ENCODE data around the gene CCN6. TPM values are rescaled to one million over a fixed set of nuclear protein-coding genes. Genes with fewer than 3 reads are reported as not detected.
A peak's percentile ranks its signal among the peaks of the same experiment; 100 is the strongest.

Gene CCN6
- total RNA-seq, 1 donor from 2014 or later = not detected

DNA sequence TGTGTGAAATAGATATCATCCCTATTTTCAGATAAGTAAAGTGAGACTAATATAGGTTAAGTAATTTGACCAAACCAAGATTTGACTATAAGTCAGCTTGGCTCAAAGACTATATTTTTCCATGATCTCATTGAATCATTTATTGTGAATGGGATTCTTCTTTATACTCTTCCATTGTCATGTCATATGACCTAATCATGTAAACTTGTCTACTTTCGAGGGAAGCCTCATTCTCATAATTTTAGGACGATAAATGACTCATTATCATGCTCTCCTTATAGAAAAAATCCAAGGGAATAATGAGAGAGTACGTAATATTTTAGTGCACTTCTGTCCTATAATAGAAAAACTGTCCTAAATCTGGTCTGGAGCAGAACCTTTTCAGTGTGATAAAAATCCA, 40.9 kb upstream of the CCN6 start:
- Mint-ChIP-seq H3K4me1 (peaks cover 9% of the 10 kb centered on the region), H3K27ac (no peak overlapping the region), H3K4me3 (no peak overlapping the region), H3K36me3 (no peaks in the 10 kb centered on the region), H3K27me3 (ENCODE audit: insufficient read depth, low read depth) (peaks cover 2% of the 10 kb centered on the region), H3K9me3 (no peaks in the 10 kb centered on the region)
- H3K4me1 ChIP-seq = no peaks in the 10 kb centered on the region
- H3K27ac ChIP-seq = no peak overlapping the region
- DNase-seq (ENCODE audit: low spot score) = no peak
- no peaks in the 10 kb centered on the region for H4K20me1 ChIP-seq (ENCODE audit: low read depth)
- no peak overlapping the region for H3K9ac ChIP-seq
- H3K27me3 ChIP-seq = no peaks in the 10 kb centered on the region
- no peaks in the 10 kb centered on the region for H3K36me3 ChIP-seq
- no peaks in the 10 kb centered on the region for H3K79me2 ChIP-seq (ENCODE audit: low read depth)
- H2AFZ ChIP-seq (replicated peaks) = no peak overlapping the region
- TF ChIP-seq EZH2 (IDR thresholded peaks at IDR 0.05) (no peak), EZH2phosphoT487 (IDR thresholded peaks at IDR 0.05) (no peak)
- TF ChIP-seq, protein P1, sequence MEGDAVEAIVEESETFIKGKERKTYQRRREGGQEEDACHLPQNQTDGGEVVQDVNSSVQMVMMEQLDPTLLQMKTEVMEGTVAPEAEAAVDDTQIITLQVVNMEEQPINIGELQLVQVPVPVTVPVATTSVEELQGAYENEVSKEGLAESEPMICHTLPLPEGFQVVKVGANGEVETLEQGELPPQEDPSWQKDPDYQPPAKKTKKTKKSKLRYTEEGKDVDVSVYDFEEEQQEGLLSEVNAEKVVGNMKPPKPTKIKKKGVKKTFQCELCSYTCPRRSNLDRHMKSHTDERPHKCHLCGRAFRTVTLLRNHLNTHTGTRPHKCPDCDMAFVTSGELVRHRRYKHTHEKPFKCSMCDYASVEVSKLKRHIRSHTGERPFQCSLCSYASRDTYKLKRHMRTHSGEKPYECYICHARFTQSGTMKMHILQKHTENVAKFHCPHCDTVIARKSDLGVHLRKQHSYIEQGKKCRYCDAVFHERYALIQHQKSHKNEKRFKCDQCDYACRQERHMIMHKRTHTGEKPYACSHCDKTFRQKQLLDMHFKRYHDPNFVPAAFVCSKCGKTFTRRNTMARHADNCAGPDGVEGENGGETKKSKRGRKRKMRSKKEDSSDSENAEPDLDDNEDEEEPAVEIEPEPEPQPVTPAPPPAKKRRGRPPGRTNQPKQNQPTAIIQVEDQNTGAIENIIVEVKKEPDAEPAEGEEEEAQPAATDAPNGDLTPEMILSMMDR (IDR thresholded peaks at IDR 0.05) = no peak
- H3K4me3 ChIP-seq = no peak overlapping the region
- no peaks in the 10 kb centered on the region for H3K9me3 ChIP-seq (ENCODE audit: low read depth)
- no peak overlapping the region for H3K4me2 ChIP-seq
- H3F3A ChIP-seq (ENCODE audit: low read depth) = no peaks in the 10 kb centered on the region

DNA sequence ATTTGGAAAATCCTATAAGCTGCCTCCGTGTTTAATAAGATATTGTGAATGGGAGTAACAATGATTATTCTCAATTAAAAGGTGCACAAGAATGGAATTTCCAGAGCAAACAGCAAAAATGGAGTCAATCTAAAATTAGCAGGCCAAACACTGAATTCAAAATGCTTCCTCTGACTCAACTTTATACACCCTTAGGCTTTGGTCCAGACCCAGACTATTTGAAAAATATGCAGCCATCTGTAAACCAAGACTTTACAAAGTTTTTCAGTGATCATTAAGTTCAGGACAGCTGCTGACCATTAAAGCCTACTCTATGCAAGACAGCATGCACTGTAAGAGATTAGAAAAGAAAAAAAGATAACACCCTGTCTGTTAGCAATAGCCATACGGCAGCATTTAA, 39.4 kb upstream of the CCN6 start:
- Mint-ChIP-seq H3K27ac (no peak overlapping the region), H3K4me3 (no peak overlapping the region), H3K27me3 (ENCODE audit: insufficient read depth, low read depth) (peaks cover 2% of the 10 kb centered on the region), H3K36me3 (no peaks in the 10 kb centered on the region), H3K4me1 (peaks cover 23% of the 10 kb centered on the region), H3K9me3 (no peaks in the 10 kb centered on the region)
- Histone ChIP-seq H2AFZ (replicated peaks) (no peak overlapping the region), H3K27me3 (no peaks in the 10 kb centered on the region), H3K79me2 (ENCODE audit: low read depth) (no peaks in the 10 kb centered on the region), H3K4me1 (peaks cover 5% of the 10 kb centered on the region), H3F3A (ENCODE audit: low read depth) (no peaks in the 10 kb centered on the region), H3K36me3 (no peaks in the 10 kb centered on the region), H3K27ac (no peak overlapping the region), H3K4me3 (no peak overlapping the region), H3K4me2 (no peak overlapping the region), H3K9me3 (ENCODE audit: low read depth) (no peaks in the 10 kb centered on the region), H4K20me1 (ENCODE audit: low read depth) (no peaks in the 10 kb centered on the region), H3K9ac (no peak overlapping the region)
- no peak for TF ChIP-seq EZH2 (IDR thresholded peaks at IDR 0.05)
- TF ChIP-seq EZH2phosphoT487 (IDR thresholded peaks at IDR 0.05) = no peak
- TF ChIP-seq, protein P1 (IDR thresholded peaks at IDR 0.05) = no peak
- no peak for DNase-seq (ENCODE audit: low spot score)

DNA sequence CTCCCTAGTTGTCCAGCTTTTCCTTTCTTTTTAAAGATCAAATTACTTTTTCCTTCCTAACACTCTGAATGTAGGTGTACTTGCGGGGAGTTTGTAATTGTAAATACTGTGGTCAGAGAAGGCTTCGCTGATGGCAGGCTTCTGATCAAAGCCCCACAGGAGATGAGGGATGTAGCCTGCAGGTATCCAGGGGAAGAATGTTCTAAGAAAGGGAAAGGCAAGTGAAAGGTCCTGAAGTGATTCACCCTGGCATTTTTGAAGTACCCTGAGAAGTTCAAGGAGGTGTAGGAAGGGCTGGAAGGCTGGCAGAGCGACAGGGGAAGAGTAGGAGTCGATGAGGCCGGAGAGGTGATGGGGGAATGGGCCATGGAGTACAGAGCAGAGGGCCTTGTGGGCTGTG, 38.2 kb upstream of the CCN6 start:
- H3K9me3 Mint-ChIP-seq = no peaks in the 10 kb centered on the region
- TF ChIP-seq, protein P1 (IDR thresholded peaks at IDR 0.05) = no peak
- TF ChIP-seq EZH2phosphoT487 (IDR thresholded peaks at IDR 0.05) = no peak
- TF ChIP-seq EZH2 (IDR thresholded peaks at IDR 0.05) = no peak
- no peaks in the 10 kb centered on the region for H3K79me2 ChIP-seq (ENCODE audit: low read depth)

More for the DNA sequence above, 38.2 kb upstream of the CCN6 start:
- Histone ChIP-seq H3K4me2 (no peak overlapping the region), H4K20me1 (ENCODE audit: low read depth) (no peaks in the 10 kb centered on the region), H3K4me3 (no peak overlapping the region), H3K27ac (no peak overlapping the region), H3K27me3 (no peaks in the 10 kb centered on the region), H3K4me1 (peaks cover 5% of the 10 kb centered on the region), H2AFZ (replicated peaks) (no peak overlapping the region), H3K9ac (no peak overlapping the region), H3K36me3 (no peaks in the 10 kb centered on the region), H3F3A (ENCODE audit: low read depth) (no peaks in the 10 kb centered on the region), H3K9me3 (ENCODE audit: low read depth) (no peaks in the 10 kb centered on the region)
- Mint-ChIP-seq H3K36me3 (no peaks in the 10 kb centered on the region), H3K4me3 (no peak overlapping the region), H3K4me1 (peaks cover 20% of the 10 kb centered on the region), H3K27me3 (ENCODE audit: insufficient read depth, low read depth) (peaks cover 2% of the 10 kb centered on the region), H3K27ac (peak overlapping the region; percentile 5)
- DNase-seq (ENCODE audit: low spot score) = no peak

Measured in neural progenitor cell (in vitro differentiated cells).